A673 (cell line): ENCODE data around the gene TMEM72.

Source experiments
- CTCF ChIP-seq: fragments of 300-800, 200-600 bp; sonication (generic); conservative IDR thresholded peaks from 2 replicates; pipeline ENCODE4 v1.5.1; 2017; ENCODE audit warnings: low read depth, mild to moderate bottlenecking, antibody characterized with exemption, low read length, moderate library complexity, mixed read lengths
- EZH2 ChIP-seq: fragments of 200-600 bp; sonication (generic); IDR thresholded peaks from 2 replicates; pipeline ENCODE4 v1.6.1; 2017; ENCODE audit warnings: borderline replicate concordance, low read depth, mild to moderate bottlenecking, mixed read lengths, antibody characterized with exemption, low read length; ENCODE audit not compliant: poor library complexity, severe bottlenecking

GRCh38 chr10:44955413-44956070 lies 44.4 kb downstream of the TMEM72 start:
- TF ChIP-seq CTCF (no peak), EZH2 (no peak)
